Activated CD4-positive, alpha-beta T cell treated with anti-CD3 and anti-CD28 coated beads, Interleukin-2, Interleukin-4, amounts not matched to agents 100 ng/mL and 50 ng/mL, durations not matched to agents 16 hours and 8 hours (primary cell): ENCODE data around the gene EIF4E2.

Experiments
- DNase-seq: peaks from one replicate; pipeline ENCODE4 v3.0.0-alpha.2; 2020; ENCODE audit warnings: low spot score

Gene EIF4E2

DNA sequence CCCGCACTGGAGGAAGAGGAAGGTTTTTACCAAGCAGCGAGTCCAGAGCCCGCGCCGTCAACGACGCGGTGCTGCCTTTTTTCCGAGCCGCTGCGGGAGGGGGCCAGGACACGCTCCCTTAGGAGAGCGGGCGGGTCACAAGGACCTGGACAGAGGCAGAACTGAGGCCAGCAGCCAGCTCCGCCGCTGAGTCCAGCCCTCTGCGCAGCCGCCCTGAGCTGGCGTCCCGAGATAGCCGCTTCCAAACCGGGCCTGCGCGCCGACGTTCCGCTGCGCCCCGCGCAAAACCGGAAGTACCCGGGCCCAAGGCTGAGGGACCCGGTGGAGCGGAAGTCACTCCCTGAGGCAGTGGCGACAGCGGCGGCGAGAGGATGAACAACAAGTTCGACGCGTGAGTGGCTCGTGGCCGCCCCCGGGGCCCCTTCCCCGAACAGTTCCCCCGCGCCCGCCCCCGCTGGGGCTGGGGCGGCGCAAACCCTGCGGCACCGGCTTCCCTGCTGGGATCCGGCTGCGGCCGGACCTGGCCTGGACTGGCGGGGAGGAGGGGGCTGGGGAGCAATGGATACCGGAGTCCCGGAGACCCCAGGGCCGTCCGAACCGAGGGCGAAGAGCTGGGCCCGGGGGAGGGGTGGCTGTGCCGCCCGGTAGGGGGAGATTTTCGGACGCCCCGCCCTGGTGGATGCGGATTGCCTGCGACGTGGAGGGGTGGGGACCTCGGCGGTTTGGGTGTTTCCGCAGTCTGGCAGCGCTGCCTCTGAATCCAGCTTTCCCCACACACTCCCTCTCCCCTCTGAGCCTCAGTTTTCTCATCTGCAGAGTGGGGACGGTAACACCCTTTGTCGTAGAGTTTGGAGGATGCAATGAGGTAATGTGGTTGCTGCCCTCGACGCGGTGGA, at the start of gene EIF4E2, which contains the start of gene TIGD1:
TSS of gene EIF4E2 (plus strand) at position 336 of the 896 bp plus-strand sequence. CDS start at position 372, 36 bp downstream.
TSS of gene TIGD1 (minus strand) at position 204 of the 896 bp plus-strand sequence. CDS start 675 bp downstream, outside the sequence.
- peak; percentile 94 for DNase-seq

- DNase-seq: no peak
Observed at GRCh38 chr2:232501331-232501771, 49.1 kb upstream of the EIF4E2 start.

DNA sequence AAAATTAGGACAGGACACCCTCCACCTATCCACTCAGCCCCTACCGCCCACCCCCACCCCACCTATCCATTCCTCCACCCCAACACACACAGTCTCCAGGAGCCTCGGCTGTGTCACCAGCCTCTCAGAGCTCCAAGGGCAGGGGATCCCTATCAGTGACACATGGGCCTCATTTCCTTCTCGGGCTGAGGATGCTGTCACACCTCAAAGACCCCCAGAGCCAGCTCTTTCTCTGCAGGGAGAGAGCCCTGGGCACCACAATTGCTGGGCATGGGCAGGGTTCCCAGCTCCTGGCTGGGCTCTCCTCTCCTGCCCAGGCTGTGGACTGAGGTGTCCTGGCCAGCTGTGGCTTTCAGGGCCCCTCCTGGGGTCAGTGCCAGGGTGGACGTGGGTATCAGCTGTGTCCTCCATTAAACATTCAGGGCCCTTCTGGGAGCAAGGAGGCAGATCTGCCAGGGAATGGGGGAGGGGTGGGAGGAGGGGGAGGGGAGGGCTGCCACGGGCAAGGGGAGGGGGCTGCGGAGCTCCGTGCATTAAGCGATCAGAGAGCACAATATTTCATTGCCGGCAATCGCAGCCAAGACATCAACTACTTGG, 48.6 kb upstream of the EIF4E2 start:
- DNase-seq: no peak

DNA sequence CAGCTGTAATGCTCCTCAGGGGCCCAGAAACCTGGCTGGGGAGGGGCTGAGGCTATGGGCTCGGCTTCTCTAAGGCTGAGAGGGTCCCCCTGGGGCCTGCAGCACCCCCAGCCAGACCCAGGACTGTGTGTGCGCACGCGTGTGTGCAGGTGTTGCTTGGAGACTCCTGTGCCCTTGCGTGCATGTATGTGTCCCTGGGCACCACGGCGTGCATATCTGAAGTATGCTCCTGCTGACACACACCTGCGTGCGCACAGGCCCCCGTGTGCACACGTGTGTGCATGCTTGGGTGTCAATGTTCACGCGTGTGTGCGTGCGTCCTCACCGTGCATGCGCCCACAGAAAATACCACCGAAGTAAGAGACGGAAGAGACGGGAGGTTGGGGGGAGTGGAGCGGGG, 48.0 kb upstream of the EIF4E2 start:
- no peak for DNase-seq

DNA sequence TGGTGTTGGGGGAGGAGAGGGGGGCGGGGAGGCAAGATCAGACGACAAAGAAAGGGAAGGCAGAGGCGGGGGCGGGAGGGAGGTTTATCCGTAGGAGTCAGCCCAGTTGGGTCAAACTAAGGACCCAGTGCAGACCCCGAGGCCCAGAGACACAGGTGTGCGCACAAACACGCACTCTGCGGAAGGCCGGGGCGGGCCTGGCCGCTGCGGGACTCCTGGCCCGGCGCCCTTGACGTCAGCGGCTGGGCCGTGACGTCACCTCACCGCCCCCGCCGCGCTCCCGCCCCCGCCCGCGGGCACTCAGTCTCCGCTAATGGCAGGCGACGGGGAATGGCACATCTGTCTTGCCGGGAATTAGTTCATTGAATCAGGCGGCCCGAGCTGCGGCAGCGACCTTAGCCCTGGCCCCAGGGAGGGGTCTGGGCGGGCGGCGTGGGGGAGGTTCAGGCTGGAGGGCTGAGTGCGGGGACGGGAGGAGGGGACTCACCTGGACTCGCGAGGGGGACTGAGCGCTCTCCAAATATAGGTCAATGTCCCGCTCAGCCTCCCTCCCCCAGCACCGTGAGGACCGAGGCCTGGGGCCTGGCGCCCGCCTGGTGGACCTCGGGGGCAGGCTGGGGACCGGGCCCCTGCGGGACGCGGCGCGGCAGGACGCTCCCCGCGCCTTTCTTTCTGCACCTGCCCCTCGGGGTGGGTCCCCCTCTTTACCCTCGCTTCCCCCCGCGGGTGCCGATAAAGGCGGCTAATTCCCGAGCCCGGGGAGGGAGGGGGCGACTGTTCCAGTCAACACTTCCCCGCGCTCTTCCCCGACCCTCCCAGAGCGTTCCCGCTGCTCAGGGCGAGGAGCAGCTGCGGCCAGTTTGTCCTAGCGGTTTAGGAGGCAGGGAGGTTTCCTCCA, 47.3 kb upstream of the EIF4E2 start:
- DNase-seq: no peak

- no peak for DNase-seq
Observed at GRCh38 chr2:232503809-232504323, 46.6 kb upstream of the EIF4E2 start.

GRCh38 chr2:232504438-232504837, 46.1 kb upstream of the EIF4E2 start:
- no peak for DNase-seq

- DNase-seq: no peak
Observed at GRCh38 chr2:232505856-232506255, 44.6 kb upstream of the EIF4E2 start.

- no peak for DNase-seq
Observed at GRCh38 chr2:232506709-232507108, 43.8 kb upstream of the EIF4E2 start.

DNA sequence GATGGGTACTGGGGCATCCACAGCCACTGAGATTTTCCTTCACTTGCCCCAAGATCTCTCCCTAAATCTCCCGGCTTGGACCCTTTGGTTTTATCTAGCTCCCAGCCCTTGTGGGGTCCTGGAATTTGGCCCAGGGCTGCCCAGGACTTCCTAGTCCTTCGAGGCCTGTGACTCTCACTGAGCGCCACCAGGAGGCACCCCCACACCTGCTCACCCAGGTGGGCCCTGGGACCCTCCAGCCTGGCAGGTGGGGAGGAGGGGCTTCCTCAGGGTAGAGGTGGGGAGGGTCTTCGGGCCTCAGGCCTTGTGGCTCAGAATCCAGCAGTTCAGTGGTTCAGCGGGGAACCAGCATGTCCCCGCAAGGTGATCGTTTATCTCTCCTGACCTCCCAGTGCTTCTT, 42.2 kb upstream of the EIF4E2 start:
- no peak for DNase-seq

DNA sequence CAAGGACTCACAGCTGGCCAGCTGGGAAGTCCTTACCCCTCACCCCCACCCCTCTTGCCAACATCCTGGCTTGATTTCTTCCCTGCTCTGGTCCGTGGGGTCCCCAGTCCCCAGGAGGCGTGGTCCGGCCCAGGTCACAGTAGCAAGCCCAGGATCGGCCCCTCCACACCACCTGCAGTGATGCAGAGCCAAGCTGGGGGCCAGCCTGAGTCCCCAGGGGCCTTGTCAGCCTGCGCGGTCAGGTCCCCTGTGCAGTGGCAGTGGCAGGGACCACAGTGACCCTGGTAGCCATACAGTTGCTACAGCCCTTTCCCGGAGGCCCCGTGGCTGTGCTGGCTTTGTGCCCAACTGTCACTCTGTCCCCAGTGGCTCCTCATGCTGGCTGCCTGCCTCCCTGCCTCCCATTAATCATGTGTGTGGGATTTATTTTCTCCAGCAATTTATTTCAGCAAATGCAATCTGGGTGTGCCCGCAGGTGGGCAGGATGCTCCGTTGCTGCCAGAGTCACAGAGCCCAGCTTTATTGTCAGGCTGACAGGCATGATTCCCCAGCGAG, 39.1 kb upstream of the EIF4E2 start:
- no peak for DNase-seq

- DNase-seq: no peak
Observed at GRCh38 chr2:232512602-232513001, 37.9 kb upstream of the EIF4E2 start.

DNA sequence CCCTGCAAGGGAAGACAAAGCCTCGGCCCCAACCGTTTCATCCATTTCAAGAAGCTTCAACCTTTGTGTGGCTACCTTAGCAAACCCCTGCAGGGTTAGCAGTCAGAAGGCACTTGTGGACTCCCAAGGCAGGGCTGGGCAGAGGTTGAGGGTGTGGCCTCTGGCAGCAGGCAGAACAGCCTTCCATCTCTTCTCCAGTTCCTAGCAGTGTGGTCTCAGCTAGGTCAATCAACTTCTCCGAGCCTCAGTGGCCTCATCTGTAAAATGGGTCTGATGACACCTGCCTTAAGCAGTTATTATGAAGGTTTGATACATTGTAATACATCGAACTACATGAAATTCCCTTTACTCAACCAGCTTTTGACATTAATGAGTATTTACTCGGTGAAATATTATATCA, 37.1 kb upstream of the EIF4E2 start:
- no peak for DNase-seq

DNA sequence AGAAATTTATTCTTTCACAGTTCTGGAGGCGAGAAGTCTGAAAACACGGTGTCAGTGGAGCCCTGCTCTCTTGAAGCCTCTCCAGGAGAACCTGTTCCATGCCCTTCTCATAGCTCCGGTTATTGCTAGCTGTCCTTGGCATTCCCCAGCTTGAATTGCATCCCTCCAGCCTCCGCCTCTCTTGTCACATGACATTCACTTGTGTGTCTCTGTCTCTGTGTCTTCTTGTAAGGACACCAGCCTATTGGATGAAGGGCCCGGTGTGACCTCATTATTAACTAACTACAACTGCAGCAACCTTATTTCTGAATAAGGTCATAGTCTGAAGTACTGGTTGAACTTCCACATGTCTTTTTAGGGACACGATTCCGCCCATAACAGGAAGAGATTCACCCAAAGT, 34.9 kb upstream of the EIF4E2 start:
- no peak for DNase-seq

GRCh38 chr2:232516551-232516950, 33.9 kb upstream of the EIF4E2 start:
- DNase-seq: no peak

DNA sequence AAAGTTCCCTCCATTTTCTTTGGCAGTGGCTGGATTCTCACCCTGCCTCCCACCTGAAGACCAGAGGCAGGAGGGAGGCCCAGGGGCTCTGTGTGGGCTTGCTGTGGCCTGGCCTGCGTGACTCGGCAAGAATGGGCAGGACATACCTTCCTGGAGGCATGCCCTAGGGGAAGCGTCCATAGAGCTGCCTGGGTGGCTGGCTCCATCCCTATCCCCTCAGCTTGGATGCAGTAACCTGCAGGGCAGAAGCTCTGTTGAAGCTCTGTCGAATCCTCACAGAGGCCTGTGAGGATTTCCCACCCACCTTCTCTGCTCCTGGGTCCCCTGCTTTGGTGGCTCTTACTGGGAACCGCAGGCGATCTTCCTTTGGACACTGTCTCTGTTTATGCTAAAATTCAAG, 31.6 kb upstream of the EIF4E2 start:
- no peak for DNase-seq

DNA sequence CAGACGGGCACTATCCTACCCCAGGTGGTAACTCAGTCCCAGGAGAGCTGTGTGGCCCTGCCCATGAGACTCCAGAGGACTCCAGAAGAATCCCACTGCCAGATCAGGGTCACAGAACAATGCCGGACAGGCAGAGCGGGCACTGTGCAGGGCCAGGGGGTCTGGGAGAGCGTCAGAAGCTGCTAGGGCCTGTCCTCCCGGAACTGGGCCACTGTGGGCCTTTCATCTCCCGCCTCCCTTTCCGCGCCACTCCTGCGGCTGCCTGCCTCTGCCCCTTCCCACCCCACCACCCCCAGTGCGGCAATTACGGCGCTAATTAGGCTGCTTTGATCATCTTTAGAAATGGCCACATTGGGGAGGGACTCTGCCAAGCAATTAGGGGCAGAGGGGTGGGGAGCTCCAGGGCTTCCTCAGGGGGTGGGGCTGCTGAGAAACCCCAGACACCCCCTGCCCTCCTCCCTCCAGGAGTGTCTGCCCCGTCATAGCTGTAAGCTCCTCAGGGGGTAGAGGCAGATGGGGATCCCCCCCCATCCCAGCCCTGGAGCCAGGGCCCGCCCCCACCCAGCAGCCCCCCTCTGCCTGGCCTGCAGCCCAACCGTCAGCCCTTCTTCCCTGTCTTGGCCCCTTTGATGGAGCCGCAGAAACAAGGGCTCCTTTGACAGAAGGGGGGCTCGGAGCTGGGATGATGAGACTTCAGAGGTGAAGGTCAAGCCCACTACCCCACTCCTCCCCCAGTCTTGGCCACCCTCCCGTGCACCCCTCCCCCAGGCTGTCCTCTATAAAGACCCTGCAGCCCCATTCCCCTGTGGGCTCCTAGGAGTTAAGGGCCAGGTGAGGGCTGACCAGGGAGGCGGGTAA, 30.7 kb upstream of the EIF4E2 start, which contains the start of gene PRSS56:
TSS of gene PRSS56 (plus strand) at position 808 of the 858 bp plus-strand sequence. CDS start 211 bp downstream, outside the sequence.
- no peak for DNase-seq

DNA sequence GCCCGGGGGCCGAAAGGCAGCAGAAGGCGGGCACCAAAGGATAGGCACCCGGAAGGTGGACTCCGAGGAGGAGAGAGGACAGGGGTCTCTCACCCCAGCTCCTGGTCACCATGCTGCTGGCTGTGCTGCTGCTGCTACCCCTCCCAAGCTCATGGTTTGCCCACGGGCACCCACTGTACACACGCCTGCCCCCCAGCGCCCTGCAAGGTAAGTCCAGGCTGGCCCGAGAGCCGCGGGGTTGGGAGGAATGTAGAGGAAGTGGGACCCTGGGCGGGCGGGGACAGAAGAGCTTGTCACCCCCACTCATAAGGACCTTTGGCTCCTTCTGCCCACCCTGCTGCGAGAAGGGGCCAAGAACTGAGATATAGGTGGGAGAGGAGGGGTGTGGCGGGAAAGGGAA, 30.0 kb upstream of the EIF4E2 start:
- DNase-seq: no peak

DNA sequence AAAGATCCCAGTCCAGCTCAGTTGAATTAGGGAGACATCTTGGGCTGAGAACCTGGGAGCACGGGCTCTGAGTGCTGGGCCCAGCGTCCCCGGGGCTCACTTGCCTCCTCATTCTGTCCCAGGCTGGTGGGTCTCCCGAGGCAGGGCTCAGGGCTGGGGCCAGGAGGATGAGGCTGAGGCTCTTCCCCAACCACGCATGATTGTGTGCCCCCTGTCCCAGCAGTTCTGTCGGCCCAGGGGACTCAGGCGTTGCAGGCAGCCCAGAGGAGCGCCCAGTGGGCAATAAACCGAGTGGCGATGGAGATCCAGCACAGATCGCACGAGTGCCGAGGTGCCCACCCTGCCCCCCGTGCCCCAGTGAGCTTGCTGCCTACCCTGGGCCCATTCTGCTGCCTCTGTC, 29.4 kb upstream of the EIF4E2 start:
- DNase-seq: no peak

- peak; percentile 50 for DNase-seq
Observed at GRCh38 chr2:232521959-232522622, 28.4 kb upstream of the EIF4E2 start.
